ENCODE data around the gene MYH11.

- TF ChIP-seq CTCF (IDR thresholded peaks at IDR 0.05) (no peak), POLR2A (IDR thresholded peaks at IDR 0.05) (no peak), POLR2AphosphoS5 (IDR thresholded peaks at IDR 0.05) (no peak)
Measured at GRCh38 chr16:15897121-15897780, 40.4 kb upstream of the MYH11 start.

Measured in breast epithelium (tissue), 3 donors.